HG03064 (cell line): ENCODE measurements around the gene LPCAT1.

Experiments used
- ATAC-seq: cut with Tn5 transposase; IDR thresholded peaks from one replicate; pipeline ENCODE4 v1.9.1; 2021; ENCODE audit warnings: low read depth; ENCODE audit not compliant: unreplicated experiment

Gene LPCAT1

DNA sequence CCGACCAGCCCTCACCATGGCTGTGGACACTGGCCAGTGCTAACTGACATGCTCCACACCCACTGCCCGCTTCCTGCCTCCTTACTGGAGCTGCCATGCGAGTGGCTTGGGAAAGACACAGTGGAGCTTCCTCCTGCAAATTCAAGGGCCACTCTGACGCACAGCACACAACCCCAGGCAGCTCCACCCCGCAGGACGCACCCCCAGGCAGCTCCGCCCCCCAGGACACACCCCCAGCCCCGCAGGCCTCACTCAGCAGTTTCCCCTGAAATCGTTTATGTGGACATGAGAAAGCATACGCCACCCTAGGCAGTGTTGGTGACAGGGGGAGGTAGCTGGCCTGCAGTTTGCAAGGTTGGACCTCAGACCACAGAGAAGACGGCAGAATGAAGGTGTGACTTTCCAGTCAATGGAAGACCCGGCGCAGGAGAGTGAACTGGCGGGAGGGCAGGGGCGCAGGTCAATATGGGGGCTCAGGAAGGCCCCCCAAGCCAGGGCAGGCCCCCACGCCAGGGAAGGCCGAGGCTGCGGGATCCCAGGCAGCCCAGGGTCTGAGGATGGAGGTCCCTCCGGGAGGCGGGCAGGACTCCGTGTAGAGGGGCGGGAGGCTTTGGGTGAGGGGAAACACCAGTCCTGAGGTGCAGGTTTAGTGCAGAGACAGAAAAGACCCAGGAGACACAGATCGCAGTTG, 21.6 kb downstream of the LPCAT1 start:
- ATAC-seq: no peak

DNA sequence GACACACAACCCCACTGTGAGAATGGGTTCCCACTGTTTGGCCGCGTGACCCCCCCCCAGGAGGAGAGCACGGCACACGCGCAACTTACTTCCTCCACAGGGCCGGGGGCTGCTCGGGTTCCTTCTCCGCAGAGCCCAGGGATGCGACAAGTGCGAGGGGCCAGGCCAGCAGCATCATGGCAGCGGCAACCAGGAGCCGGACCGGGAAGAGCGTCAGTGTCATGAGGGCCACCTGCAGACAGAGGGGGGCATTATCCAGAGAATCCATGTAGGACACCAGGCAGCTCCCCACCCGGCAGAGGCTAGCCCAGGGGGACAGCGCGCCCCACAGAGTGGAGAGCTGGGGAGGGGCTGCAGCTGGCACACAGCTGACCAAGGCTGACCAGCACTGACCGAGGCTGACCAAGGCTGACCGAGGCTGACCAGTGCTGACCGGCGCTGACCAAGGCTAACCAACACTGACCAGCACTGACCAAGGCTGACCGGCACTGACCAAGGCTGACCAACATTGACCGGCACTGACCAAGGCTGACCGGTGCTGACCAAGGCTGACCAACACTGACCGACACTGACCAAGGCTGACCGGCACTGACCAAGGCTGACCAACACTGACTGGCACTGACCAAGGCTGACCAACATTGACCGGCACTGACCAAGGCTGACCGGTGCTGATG, 22.3 kb downstream of the LPCAT1 start:
- ATAC-seq: no peak

DNA sequence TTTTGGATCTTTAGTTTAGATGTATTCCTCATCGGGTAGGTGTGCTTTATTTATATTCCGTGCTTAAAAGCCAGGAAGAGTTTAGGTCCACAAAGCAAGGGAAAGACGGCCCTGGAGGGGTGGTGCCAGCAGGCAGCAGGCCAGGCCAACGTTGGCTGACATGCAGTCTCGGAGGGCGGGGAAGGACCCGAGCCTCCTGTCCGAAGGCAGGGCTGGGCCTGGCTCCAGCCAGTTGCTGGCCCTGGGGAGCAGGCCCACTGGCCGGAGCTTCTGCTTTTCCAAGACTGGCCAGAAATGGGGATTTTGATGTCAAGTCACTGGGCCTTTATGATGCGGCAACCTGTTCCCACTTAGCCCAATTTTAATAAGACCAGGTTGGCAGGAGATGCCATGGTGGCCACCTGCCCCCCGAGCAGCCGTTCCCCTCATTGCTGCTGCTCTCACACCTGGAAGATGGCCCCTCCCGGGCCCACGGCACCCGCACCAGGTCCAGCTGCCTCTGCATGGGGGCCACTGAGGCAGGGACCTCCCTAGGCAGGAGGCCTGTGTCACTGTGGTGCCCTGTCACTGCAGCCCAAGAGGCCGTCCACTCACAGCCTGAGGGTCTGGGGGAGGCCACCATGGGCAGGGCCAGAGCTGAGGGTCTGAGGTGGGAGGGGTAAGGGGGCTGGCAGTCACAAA, 23.2 kb downstream of the LPCAT1 start:
- no peak for ATAC-seq

DNA sequence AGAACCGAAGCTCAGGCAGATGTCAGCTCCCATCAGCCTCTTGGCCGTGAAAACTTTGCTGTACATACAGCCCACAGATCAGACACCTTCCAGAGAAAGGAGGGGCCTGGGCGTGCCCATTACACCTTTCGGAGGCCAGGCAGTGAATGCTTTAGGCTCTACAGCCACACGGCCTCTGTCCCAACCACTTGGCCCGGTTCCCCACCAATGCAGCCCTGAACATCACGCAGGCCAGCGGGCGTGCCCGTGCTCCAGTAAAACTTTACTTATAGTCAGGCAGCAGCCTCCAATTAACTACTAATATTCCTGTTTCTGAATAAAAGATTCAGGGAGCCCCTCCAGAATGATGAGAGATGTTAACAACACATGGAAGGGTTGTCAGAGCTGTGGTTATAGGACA, 23.9 kb downstream of the LPCAT1 start:
- ATAC-seq: no peak

DNA sequence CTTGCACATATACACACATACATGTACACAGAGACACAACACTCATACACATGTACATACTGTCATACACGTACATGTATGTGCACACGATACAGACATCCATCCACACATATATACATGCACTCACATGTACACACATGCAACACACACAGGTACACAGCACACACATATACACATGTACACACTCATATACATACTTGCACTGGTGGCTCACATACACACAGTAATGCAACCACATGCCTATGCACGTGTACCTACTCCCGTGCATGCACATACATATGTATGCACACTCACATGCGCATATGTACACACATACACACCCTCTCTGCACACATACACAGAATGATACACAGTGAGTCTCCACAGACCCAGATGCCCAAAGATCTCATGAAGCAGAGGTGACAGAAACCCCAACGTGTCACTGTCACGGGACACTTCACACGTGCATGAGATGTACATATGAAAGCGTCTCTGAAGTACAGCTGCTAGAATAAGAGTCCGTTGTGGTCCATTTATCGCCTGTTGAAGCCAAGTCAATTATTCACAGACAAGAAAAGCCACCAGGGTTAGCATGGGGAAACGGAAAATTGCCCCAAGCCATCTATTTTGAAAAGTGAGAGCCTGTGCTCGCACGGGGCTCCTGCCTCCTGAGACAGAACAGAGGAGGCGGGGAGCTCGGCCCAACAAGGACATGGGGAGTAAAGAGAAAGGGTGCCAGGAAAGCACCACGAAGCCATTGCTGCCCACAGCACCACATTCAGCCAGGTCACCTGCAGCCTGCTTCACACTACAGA, 24.9 kb downstream of the LPCAT1 start:
- peak; percentile 28 for ATAC-seq

DNA sequence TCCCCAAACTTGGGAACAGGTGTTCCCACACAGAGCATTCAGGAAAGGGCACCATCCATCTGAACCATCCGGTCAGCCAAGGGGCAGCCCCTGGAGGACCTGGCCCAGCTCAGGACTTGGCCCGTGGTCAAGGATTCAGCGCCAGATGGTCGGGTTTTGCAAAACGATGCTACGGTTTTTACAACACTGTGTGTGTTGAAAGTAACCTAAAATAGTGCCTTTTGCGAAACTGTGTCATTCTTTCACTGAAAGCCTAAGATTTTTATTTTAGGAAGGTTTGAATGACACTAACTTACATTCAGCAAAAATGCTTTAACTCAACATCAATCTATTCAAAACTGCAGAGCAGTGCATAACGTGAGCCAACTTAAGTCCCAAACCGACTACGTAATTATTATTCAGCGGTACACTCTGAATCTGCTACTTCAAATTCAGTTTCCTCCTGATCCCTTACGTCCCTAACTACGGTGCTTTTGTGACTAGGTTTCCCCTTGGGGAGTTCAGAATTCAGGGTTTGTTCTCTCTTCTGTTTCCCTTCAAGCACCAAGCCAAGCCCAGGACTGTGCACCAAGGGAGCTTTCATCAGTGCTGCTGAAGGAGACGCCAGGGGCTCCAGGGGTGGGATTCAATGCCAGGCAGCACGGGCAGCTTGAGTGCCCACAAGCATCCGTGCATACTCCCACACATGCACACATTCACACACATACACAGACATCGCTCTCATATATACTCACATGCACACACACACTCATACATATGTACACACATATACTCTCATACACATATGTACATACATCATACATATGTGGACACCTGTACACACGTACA, 25.8 kb downstream of the LPCAT1 start:
- peak; percentile 29 for ATAC-seq

DNA sequence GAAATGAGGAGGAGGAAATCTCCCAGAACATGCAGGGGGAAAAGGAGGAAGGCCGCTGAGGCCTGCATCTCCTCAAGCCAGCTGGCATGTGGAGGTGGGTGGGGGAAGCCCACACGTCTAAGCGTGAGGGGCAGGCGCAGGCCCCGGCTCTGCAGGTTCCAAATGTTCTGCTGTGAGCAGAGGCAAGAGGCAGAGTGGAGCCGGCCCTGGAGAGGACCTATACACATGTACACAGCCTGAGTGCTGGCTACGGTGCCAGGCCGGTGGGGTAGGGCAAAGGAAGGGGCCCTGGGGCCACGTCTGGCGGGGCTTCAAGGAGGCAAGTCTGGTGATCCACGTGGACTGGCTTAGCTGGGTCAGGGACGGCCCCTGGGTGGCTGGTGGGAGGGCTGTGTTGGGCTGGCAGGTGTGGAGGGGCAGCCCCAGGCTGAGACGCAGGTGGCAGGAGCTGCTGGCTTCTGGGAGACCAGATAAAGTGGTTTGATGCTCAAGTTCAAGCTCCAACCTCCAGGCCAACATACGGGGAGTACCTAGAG, 26.4 kb downstream of the LPCAT1 start:
- ATAC-seq: peak; percentile 25

DNA sequence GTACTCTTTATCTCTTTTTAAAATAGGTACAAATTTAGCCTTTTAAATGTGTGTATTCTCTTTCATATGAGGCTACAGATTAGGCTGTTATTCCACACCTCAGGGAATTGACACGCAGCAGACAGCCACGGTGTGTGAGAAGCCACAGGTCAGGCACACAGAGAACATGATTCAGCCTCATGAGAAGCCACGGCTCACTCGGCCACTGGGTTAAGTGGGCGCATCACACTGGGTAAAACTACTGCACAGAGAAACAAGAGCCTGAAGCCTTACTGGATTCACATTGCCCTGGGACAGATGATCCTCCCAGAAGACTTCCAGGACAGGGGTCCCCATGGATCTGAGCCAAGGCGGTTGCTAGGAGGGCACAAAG, 28.2 kb downstream of the LPCAT1 start:
- no peak for ATAC-seq

DNA sequence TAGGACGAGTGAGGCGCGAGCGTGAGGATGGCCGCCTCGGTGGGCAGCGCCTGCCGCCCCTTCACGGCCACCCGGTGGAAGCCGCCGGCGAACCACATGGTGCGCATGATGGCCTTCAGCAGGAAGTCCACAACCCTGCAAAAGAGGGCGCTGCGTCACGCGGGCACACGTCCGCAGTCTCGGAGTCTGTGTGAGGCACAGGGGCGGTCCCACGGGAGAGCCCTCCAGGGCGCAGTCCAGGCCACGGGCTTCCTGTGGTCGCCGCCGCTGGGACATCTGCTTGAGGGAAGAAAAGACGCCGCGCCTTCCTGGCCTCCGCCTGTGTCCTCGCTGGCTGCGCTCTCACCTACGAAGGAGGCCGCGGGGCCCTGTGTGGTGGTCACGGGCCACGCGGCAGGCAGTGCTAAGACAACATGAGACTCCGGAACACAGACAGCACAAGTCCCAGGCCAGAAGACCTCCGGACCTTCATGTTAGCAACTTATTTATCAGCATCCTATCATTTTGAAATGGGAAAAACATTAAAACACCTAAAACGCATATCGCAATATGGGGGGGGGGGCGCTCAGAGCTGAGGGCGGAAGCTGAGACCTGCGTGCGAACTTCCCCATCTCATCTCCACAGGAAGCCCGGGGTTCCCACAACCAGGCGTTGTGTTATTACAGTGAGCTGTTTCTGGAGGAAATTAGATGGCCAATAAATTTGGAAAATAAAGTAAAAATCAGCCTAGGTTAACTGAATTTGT, 28.8 kb downstream of the LPCAT1 start:
- peak; percentile 29 for ATAC-seq

DNA sequence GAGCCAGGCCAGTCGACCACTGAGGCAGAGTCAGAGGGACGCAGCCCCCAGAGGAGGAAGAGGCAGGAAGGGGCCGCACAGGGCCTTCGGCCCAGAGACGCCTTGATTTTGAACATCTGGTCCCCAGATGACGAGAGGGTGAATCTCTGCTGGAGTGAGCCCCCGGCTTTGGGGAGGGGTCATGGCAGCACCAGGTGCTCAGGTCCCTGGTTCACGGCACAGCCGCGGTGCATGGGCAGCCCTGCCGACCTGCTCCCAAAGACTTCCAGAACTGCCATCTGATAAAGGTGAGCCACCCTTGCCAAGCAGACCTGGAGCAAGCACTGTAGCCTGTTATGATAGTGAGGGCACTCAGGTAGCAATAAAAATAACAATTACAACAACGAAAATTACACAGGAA, 29.8 kb downstream of the LPCAT1 start:
- no peak for ATAC-seq

DNA sequence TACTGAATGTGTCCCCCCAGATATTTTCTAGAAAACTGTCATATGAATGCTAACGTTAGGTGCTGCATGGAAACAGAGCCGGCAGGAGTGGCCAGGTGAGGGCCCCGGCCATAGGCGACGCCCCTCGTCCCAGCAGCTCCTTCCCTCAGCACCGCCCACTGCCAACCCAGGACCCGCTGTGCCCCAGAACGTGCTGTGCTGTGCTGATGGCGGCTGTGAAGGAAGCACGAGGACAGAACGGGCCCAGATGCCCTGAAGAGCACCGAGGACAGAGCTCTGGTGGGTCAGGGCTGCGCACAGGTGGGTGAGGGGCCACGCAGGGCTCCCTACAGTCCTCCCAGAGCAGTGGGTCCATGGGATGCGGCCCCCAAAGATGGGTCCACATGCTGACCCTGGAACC, 30.3 kb downstream of the LPCAT1 start:
- no peak for ATAC-seq

DNA sequence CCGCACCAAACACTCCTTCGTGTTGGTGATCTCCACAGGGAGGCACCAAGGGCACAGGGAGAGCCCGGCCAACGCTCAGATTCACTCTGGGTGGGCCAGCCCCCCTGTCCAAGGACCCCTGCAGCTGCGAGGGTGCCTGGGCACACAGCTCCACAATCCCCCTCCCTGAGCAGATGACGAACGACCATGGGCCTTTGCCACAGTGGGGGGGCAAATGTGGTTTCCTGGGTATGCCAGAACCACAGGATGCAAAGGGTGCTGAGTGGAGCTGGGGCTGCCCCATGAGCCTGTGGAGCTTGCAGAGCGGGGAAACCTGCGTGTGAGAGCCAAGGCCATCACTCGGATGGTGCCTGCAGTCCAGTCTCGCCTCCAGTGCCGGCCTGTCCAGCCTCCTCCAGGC, 31.0 kb downstream of the LPCAT1 start:
- ATAC-seq: no peak

DNA sequence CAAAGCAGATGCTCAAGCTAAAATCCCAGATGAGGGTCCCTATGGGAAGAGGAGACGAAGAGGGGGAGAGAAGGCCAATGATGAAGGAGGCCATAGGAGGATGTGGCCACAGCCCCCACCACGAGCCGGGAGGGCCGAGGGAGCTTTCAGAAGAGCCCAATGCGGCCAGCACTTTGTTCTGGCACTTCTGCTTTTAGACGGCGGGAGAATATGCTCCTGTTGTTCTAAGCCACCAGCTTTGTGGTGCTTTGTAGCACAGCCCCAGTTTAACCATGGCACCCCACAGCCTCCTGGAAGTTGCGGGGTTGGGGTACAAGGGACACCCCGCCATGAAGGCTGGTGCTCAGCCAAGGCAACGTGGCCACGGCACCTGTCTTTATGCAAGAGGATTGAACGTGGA, 33.4 kb downstream of the LPCAT1 start:
- ATAC-seq: no peak

DNA sequence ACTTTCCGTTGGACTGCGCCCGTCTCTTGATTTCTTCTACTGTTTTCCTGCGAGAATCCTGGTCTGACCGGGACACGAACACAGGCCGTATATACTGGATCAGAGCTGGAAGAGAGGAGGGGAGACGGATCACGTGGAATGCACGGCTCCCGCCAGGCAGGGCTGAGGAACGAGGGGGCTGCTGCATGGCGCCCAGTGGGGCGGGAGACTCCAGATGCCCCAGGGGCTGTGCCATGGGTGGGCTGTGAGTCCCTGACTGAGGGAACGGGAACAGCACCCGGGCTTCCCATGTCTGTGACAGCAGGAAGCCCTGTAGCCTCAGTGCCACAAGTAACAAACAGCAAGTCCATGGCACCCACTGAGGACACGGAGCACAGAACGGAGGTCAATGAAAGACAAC, 34.0 kb downstream of the LPCAT1 start:
- no peak for ATAC-seq

DNA sequence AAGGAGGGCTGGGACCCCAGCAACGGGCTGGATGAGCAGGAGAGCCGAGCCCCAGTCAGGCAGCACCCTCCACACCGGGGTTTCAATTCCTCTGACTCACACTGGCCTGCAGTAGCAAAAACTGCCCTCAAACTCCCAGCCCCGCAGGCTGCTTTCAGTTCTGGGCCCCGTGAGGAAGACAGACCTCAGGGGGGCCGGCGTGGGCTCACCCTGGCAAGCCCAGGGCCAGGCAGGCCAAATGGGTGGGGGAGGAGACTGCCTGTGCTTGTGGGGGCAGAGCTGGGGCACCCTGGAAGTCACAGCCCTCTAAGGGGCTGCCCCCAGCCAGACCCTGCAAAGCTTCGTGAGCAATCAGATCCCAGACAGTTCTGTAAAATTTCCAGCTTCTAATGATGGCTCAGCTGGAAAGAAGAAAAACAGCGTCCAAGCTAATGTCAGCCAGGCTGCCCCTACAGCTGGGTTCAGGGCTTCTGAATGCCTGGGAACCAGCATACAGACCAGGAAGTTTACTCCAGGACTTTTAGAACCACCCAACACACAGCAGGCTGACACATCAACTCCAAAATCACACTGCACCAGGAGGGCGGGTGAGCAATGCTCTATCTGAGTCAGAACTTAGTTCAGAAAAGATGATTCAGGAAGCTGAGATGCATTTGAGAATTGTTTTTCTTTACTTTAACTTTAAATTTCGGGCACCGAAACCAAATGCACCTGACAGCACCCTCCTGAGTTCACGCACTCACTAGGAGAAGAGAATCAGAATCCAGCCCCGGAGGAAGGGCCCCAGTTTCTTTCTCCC, 34.7 kb downstream of the LPCAT1 start:
- ATAC-seq: peak; percentile 47

DNA sequence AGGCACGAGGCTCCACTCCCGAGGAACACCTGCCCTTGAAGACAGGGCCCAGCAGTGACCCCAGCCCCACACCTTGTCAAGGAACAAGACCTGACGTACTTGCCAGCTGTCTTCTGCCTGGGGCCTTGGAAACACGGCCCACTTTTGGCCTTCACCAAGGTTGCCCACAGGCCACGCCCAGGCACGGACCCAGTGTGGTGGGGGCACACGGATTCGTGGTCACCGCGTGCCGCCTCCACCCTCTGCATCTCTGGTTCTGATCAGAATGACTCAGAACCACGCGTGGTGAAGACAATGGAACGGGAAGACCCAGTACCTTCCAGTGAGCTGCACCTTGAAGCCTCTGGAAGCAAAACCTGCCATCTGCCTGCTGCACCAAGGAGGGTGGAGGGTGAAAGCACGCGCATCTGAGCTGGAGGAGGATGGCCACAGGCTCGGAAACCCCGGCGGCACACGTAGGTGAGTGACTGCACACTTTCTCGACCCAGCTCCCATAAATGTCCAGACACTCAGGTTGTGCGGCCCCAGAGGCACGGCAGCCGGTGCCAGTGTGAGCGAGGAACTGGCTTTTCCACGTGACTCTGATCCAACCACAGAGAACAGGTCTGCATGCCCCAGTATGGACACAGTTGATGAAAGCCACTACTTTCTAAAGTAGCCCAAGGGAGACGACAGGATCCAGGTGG, 36.5 kb downstream of the LPCAT1 start:
- no peak for ATAC-seq

DNA sequence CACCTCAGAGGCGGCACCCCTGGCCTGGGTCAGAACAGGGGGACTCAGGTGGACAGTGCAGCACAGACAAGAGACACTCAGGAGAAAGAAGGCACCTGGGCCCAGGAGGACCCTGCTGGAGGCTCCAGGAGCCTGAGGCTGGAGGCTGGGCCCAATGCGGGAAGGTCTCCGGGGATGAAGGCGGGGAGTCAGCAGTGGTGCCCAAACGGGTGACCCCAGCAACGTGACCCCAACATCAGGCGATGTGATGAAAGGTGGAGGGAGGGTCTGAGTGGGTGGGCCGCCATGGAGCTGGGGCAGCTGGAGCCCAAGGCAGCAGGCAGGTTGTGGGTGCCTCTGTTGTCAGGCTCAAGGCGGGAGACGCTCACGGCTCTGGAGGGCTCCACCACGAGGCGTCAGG, 37.5 kb downstream of the LPCAT1 start:
- no peak for ATAC-seq

DNA sequence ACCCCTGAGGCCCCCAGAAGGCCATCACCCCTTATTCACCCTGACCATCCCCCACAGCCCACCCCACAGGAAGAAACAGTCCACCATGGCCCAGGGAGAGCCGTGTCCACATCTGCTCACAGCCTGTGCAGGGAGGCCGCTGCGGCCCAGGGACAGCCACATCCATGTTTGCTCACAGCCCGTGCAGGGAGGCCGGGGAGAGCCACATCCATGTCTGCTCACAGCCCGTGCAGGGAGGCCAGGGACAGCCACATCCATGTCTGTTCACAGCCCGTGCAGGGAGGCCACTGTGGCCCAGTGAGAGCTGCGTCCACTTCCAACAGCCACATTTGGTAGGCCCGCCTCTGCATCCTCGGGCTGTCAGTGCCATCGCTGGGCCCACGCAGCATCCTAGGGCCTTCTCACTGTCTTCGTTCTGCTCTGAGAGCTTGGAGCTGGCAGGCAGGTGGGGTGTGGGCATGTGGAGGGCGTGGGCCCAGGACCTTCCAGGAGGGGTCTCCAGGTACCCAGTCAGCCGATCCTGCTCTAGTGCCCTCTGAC, 38.1 kb downstream of the LPCAT1 start:
- no peak for ATAC-seq
